Left lung (tissue), 10 donors: ENCODE results near the gene FOXR2. TPM values are rescaled to one million over a fixed set of nuclear protein-coding genes. Genes with fewer than 3 reads are reported as not detected.

Experiments
- ATAC-seq: fragments of 200-7000 bp; cut with Tn5 transposase; one replicate; pipeline ENCODE4 v1.9.1; 2020; ENCODE audit warnings: moderate library complexity
- DNase-seq, 4 donors: peaks; one replicate each; pipeline ENCODE4 v3.0.0-alpha.2; 2013 to 2020
- H3K27ac ChIP-seq, 2 donors: fragments of 200-600 bp; sonication (generic) in 1 of 2; one replicate each; pipeline versions ENCODE4 v1.5.0 to v1.8.0; 2020 to 2021
- H3K27me3 ChIP-seq, 2 donors: fragments of 200-600 bp; sonication (generic) in 1 of 2; one replicate each; pipeline versions ENCODE4 v1.5.0 to v1.8.0; 2020 to 2021
- H3K36me3 ChIP-seq, 2 donors: fragments of 200-600 bp; sonication (generic) in 1 of 2; one replicate each; pipeline versions ENCODE4 v1.5.0 to v1.8.0; 2020 to 2021
- H3K4me1 ChIP-seq, 2 donors: fragments of 200-600 bp; one replicate each; pipeline ENCODE4 v1.8.0; 2021
- H3K4me3 ChIP-seq, 2 donors: fragments of 200-600 bp; sonication (generic) in 1 of 2; one replicate each; pipeline versions ENCODE4 v1.5.0 to v1.8.0; 2020 to 2021; ENCODE audit warnings: mild to moderate bottlenecking in 1 of 2
- H3K9me3 ChIP-seq, 2 donors: fragments of 200-600 bp; sonication (generic) in 1 of 2; one replicate each; pipeline versions ENCODE4 v1.5.0 to v1.8.0; 2020 to 2021
- intact Hi-C, 2 donors: fragments of 100-400 bp; cut with DNase I; formaldehyde crosslinking; loops; one replicate each; pipeline versions ENCODE4 v1.11.2 to v1.14.2; 2022
- polyA plus RNA-seq, 6 donors: library from polyadenylated mRNA; unstranded; fragments of 120-200 nt; gene quantifications; one replicate each; pipeline ENCODE4 v1.2.1, GENCODE V29; 2013; ENCODE audit not compliant: insufficient read length in 6 of 6
- total RNA-seq, 2 donors: library from RNA; stranded (reverse); fragmentation: NEBNext Ultra II Directional; extraction: Animal tissue kit (Norgen Biotek cat#: 25700); gene quantifications; one replicate each; pipeline ENCODE4 v1.2.1, GENCODE V29; 2021
- TF ChIP-seq, protein P1 (sequence below), 2 donors: fragments of 200-600 bp; sonication (generic) in 1 of 2; IDR thresholded peaks; one replicate each; pipeline versions ENCODE4 v1.5.0 to v1.8.0; 2021; ENCODE audit warnings: antibody characterized with exemption in 2 of 2
- donor health status: DM: no; HTN: yes; CAD: no.
- donor health status: DM: no; HTN: no; CAD: no.

FOXR2 gene
- total and polyA plus RNA-seq, 8 donors: not detected

DNA sequence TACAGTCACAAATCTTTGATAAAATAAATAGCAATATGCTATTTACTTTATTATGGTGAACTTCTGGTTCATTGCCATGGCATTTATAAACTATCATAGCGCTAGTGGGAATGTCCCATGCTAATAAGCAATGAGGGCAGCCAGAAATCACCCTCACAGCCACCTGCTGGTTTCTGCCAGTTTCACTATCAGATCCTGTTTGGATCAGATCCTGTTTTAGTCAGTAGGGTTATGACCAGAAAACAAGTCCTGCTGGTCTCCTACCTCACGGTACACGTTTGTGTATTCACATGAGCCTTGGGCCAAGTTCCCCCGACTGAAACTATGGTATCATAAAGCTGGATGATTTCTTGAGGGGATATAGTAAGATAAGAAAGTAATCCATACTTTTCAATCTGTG is 17.7 kb downstream of the FOXR2 start:
- H3K4me3 ChIP-seq: no peak overlapping the region
- H3K27ac ChIP-seq: no peak overlapping the region
- no peaks in the 10 kb centered on the region for H3K9me3 ChIP-seq
- TF ChIP-seq, protein P1, sequence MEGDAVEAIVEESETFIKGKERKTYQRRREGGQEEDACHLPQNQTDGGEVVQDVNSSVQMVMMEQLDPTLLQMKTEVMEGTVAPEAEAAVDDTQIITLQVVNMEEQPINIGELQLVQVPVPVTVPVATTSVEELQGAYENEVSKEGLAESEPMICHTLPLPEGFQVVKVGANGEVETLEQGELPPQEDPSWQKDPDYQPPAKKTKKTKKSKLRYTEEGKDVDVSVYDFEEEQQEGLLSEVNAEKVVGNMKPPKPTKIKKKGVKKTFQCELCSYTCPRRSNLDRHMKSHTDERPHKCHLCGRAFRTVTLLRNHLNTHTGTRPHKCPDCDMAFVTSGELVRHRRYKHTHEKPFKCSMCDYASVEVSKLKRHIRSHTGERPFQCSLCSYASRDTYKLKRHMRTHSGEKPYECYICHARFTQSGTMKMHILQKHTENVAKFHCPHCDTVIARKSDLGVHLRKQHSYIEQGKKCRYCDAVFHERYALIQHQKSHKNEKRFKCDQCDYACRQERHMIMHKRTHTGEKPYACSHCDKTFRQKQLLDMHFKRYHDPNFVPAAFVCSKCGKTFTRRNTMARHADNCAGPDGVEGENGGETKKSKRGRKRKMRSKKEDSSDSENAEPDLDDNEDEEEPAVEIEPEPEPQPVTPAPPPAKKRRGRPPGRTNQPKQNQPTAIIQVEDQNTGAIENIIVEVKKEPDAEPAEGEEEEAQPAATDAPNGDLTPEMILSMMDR (IDR thresholded peaks at IDR 0.05): no peak
- H3K27me3 ChIP-seq: no peaks in the 10 kb centered on the region
- DNase-seq: no peak
- no peaks in the 10 kb centered on the region for H3K36me3 ChIP-seq
- no peaks in the 10 kb centered on the region for H3K4me1 ChIP-seq
- intact Hi-C loops: no loop called here
- no peak for ATAC-seq

DNA sequence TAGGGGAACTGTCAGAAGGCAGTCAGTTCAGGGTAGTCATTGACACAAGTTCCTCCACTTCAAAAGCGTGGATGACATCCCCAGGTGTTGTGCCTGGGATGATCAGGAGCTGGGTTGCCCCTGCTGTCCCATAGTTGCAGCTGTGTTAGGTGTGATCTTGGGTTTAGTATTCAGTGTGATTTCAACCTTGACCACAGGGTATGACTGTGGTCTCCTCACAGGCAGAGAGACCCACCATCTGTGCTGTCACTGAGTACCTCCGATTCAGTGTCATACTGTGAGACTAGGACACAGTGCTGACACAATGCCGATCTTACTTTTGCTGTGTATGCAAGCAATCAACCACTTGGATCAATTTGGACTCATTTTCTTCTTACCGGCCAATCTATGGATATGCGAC is 25.2 kb downstream of the FOXR2 start:
- no peak for ATAC-seq
- intact Hi-C loops: no loop called here
- Histone ChIP-seq H3K36me3 (no peaks in the 10 kb centered on the region), H3K27me3 (no peaks in the 10 kb centered on the region), H3K9me3 (no peaks in the 10 kb centered on the region), H3K27ac (no peak overlapping the region), H3K4me1 (no peaks in the 10 kb centered on the region), H3K4me3 (no peak overlapping the region)
- TF ChIP-seq, protein P1 (IDR thresholded peaks at IDR 0.05): no peak
- DNase-seq: no peak

DNA sequence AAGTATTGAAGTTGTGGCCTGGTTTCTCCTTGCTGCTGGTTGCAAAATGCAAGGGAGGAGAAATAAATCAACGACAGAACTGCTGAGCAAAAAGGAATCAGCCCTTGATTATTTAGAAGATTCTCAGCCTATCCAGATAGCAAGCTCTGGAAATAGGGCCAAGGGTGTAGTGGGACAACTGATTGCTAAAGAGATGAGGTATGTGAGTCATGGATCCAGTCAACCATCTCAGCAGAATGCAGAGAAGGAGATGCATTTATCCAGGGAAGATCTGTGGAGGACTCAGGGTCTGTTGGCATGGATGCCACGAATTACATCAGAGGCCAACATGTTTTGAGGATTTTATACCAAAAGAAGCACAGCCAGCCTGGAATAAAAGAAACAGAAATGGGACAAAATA is 36.7 kb downstream of the FOXR2 start:
- ATAC-seq (no peak), DNase-seq (no peak)
- Histone ChIP-seq H3K9me3 (no peaks in the 10 kb centered on the region), H3K36me3 (no peaks in the 10 kb centered on the region), H3K4me1 (no peaks in the 10 kb centered on the region), H3K4me3 (no peak overlapping the region), H3K27me3 (no peaks in the 10 kb centered on the region), H3K27ac (no peak overlapping the region)
- intact Hi-C loops: no loop called here
- TF ChIP-seq, protein P1 (IDR thresholded peaks at IDR 0.05): no peak

DNA sequence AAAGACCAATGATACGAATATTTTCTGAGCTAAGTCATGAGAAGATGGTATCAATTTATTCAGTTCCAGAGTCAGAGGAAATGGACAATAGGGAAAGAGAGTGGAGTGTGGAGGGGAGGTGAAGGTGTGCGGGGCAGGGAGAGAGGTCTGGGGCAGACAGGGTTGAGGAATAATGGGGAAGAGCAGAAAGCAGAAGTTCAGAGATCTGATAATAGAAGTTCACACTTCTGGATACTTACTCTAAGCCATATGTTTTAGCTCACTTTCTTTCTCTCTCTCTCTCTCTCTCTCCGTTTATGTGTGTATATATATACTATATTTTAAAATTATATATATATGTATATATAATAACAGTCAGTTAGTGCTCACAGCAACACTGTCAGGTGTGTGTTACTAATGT is 40.4 kb downstream of the FOXR2 start:
- H3K9me3 ChIP-seq: no peaks in the 10 kb centered on the region
- no peak overlapping the region for H3K4me3 ChIP-seq
- H3K27me3 ChIP-seq: no peaks in the 10 kb centered on the region
- ATAC-seq: no peak
- TF ChIP-seq, protein P1 (IDR thresholded peaks at IDR 0.05): no peak
- no peaks in the 10 kb centered on the region for H3K36me3 ChIP-seq
- DNase-seq: no peak
- no peak overlapping the region for H3K27ac ChIP-seq
- intact Hi-C loops: no loop called here
- no peaks in the 10 kb centered on the region for H3K4me1 ChIP-seq

DNA sequence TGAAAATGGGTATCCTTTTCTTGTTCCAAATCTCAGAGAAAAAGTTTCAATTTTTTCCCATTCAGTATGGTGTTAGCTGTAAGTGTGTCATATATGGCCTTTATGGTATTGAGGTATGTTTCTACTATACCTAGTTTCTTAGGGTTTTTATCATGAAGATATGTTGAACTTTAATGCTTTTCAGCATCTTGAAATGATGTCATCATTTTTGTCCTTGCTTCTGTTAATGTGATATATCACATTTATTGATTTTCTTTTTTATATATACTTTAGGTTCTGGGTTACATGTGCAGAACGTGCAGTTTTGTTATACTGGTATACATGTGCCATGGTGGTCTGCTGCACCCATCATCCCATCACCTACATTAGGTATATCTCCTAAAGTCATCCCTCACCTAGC is 44.9 kb downstream of the FOXR2 start:
- no peaks in the 10 kb centered on the region for H3K4me1 ChIP-seq
- intact Hi-C loops: no loop called here

More for the DNA sequence above, 44.9 kb downstream of the FOXR2 start:
- no peak overlapping the region for H3K4me3 ChIP-seq
- DNase-seq (no peak), ATAC-seq (no peak)
- H3K27ac ChIP-seq: no peak overlapping the region
- H3K36me3 ChIP-seq: no peaks in the 10 kb centered on the region
- H3K9me3 ChIP-seq: no peaks in the 10 kb centered on the region
- TF ChIP-seq, protein P1 (IDR thresholded peaks at IDR 0.05): no peak
- H3K27me3 ChIP-seq: no peaks in the 10 kb centered on the region

Other genes with a start within 250 kb of the FOXR2 start
- gene MAGEH1, start 171.3 kb upstream of the FOXR2 start, total RNA-seq: 10 to 100 TPM; 30.4 to 30.5 TPM
- 10 to 100 TPM; 56.8 to 73.8 (median 60.9) TPM for gene MAGEH1, start 171.3 kb upstream of the FOXR2 start, polyA plus RNA-seq
- 1 to 10 TPM; 3.0 to 3.3 TPM for gene USP51, start 133.6 kb upstream of the FOXR2 start, total RNA-seq
- gene USP51, start 133.6 kb upstream of the FOXR2 start, polyA plus RNA-seq: 10 to 100 TPM in 2 of 6 donors, 1 to 10 TPM in 4; 7.8 to 10.3 (median 9.9) TPM
- 10 to 100 TPM; 14.5 to 18.2 TPM for gene RRAGB, start 94.3 kb downstream of the FOXR2 start, total RNA-seq
- gene RRAGB, start 94.3 kb downstream of the FOXR2 start, polyA plus RNA-seq: 10 to 100 TPM; 35.4 to 54.2 (median 40.8) TPM